ENCODE data around the gene ARHGEF4. TPM values are rescaled to one million over a fixed set of nuclear protein-coding genes. Genes with fewer than 3 reads are reported as not detected.

The ARHGEF4 gene
- total RNA-seq, 1 donor from 2014 or later, result 25.5 TPM

- no peak for TF ChIP-seq CTCF (IDR thresholded peaks at IDR 0.05; ENCODE audit: unreplicated experiment)
- Mint-ChIP-seq H3K36me3 (no peaks in the 10 kb centered on the region), H3K27me3 (ENCODE audit: low read depth) (peaks cover 19% of the 10 kb centered on the region), H3K9me3 (no peaks in the 10 kb centered on the region), H3K4me3 (no peak overlapping the region), H3K27ac (no peak overlapping the region), H3K4me1 (no peaks in the 10 kb centered on the region)
- no peak for DNase-seq (ENCODE audit: low spot score in 2 of 2, unreplicated experiment in 2 of 2)
Measured at GRCh38 chr2:130887643-130888042, 50.9 kb downstream of the ARHGEF4 start.

- peaks cover 4% of the 10 kb centered on the region for H3K9me3 Mint-ChIP-seq
- no peak for DNase-seq (ENCODE audit: low spot score in 2 of 2, unreplicated experiment in 2 of 2)
- peaks cover 26% of the 10 kb centered on the region for H3K27me3 Mint-ChIP-seq (ENCODE audit: low read depth)
- H3K4me1 Mint-ChIP-seq, result no peaks in the 10 kb centered on the region
- no peak overlapping the region for H3K4me3 Mint-ChIP-seq
- no peak overlapping the region for H3K27ac Mint-ChIP-seq
- H3K36me3 Mint-ChIP-seq, result no peaks in the 10 kb centered on the region
- no peak for TF ChIP-seq CTCF (IDR thresholded peaks at IDR 0.05; ENCODE audit: unreplicated experiment)
Measured at GRCh38 chr2:130890941-130891669, 54.4 kb downstream of the ARHGEF4 start.

- H3K9me3 Mint-ChIP-seq, result peaks cover 4% of the 10 kb centered on the region
- peaks cover 29% of the 10 kb centered on the region for H3K27me3 Mint-ChIP-seq (ENCODE audit: low read depth)
- H3K4me3 Mint-ChIP-seq, result no peak overlapping the region
- no peak overlapping the region for H3K27ac Mint-ChIP-seq
- no peaks in the 10 kb centered on the region for H3K36me3 Mint-ChIP-seq
- TF ChIP-seq CTCF (IDR thresholded peaks at IDR 0.05; ENCODE audit: unreplicated experiment), result no peak
- no peaks in the 10 kb centered on the region for H3K4me1 Mint-ChIP-seq
- no peak for DNase-seq (ENCODE audit: low spot score in 2 of 2, unreplicated experiment in 2 of 2)
Measured at GRCh38 chr2:130891966-130892365, 55.3 kb downstream of the ARHGEF4 start.

- peaks cover 27% of the 10 kb centered on the region for H3K27me3 Mint-ChIP-seq (ENCODE audit: low read depth)
- no peaks in the 10 kb centered on the region for H3K4me1 Mint-ChIP-seq
- DNase-seq (ENCODE audit: low spot score in 2 of 2, unreplicated experiment in 2 of 2), result no peak
- TF ChIP-seq CTCF (IDR thresholded peaks at IDR 0.05; ENCODE audit: unreplicated experiment), result no peak
- H3K9me3 Mint-ChIP-seq, result peaks cover 4% of the 10 kb centered on the region
- no peak overlapping the region for H3K27ac Mint-ChIP-seq
- no peaks in the 10 kb centered on the region for H3K36me3 Mint-ChIP-seq
- H3K4me3 Mint-ChIP-seq, result no peak overlapping the region
Measured at GRCh38 chr2:130892793-130893785, 56.4 kb downstream of the ARHGEF4 start.

GRCh38 chr2:130894326-130894942 is 57.7 kb downstream of the ARHGEF4 start:
- no peak for TF ChIP-seq CTCF (IDR thresholded peaks at IDR 0.05; ENCODE audit: unreplicated experiment)
- no peak for DNase-seq (ENCODE audit: low spot score in 2 of 2, unreplicated experiment in 2 of 2)
- Mint-ChIP-seq H3K27me3 (ENCODE audit: low read depth) (peaks cover 26% of the 10 kb centered on the region), H3K9me3 (peaks cover 4% of the 10 kb centered on the region), H3K36me3 (no peaks in the 10 kb centered on the region), H3K4me3 (no peak overlapping the region), H3K4me1 (no peaks in the 10 kb centered on the region), H3K27ac (no peak overlapping the region)

All from mesothelial cell of epicardium (in vitro differentiated cells).